Measurements from ENCODE around the gene ATP6V1A.

GRCh38 chr3:113698213-113698742 is 48.6 kb upstream of the ATP6V1A start:
- TF ChIP-seq, protein P1, sequence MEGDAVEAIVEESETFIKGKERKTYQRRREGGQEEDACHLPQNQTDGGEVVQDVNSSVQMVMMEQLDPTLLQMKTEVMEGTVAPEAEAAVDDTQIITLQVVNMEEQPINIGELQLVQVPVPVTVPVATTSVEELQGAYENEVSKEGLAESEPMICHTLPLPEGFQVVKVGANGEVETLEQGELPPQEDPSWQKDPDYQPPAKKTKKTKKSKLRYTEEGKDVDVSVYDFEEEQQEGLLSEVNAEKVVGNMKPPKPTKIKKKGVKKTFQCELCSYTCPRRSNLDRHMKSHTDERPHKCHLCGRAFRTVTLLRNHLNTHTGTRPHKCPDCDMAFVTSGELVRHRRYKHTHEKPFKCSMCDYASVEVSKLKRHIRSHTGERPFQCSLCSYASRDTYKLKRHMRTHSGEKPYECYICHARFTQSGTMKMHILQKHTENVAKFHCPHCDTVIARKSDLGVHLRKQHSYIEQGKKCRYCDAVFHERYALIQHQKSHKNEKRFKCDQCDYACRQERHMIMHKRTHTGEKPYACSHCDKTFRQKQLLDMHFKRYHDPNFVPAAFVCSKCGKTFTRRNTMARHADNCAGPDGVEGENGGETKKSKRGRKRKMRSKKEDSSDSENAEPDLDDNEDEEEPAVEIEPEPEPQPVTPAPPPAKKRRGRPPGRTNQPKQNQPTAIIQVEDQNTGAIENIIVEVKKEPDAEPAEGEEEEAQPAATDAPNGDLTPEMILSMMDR (conservative IDR thresholded peaks at IDR 0.05; ENCODE audit: low read length): no peak
- TF ChIP-seq EZH2phosphoT487 (IDR thresholded peaks at IDR 0.05; ENCODE audit: borderline replicate concordance): no peak
